Panc1 (cell line): ENCODE results near the gene PARP9.

Experiments used
- CTCF ChIP-seq: fragments of 450-650 bp; IDR thresholded peaks from 2 replicates; pipeline ENCODE4 v1.5.1; 2017; ENCODE audit warnings: mild to moderate bottlenecking
- POLR2AphosphoS5 ChIP-seq: IDR thresholded peaks from 2 replicates; pipeline ENCODE4 v1.6.1; 2012; ENCODE audit warnings: mild to moderate bottlenecking, low read depth, low read length, moderate library complexity
- REST ChIP-seq, 2 experiments: IDR thresholded peaks; 2 replicates each; pipeline ENCODE4 v1.6.1; 2011 to 2012; ENCODE audit warnings: low read depth in 2 of 2, control low read depth in 1 of 2, low read length in 1 of 2, mild to moderate bottlenecking in 1 of 2, moderate library complexity in 1 of 2; ENCODE audit not compliant: insufficient read depth in 1 of 2
- SIN3A ChIP-seq: IDR thresholded peaks from 2 replicates; pipeline ENCODE4 v1.6.1; 2012; ENCODE audit warnings: low read depth, mild to moderate bottlenecking, low read length, moderate library complexity, borderline replicate concordance; ENCODE audit not compliant: insufficient read depth

- TF ChIP-seq CTCF = no peak
- no peak for TF ChIP-seq POLR2AphosphoS5
- TF ChIP-seq REST (IDR thresholded peaks at IDR 0.05; ENCODE audit: insufficient read depth in 1 of 2, low read depth in 2 of 2, low read length in 1 of 2) = no peak
- TF ChIP-seq SIN3A = no peak
These were observed 65.9 kb downstream of the PARP9 start for GRCh38 chr3:122498152-122498551.
